Transverse colon (tissue), 3 donors: Measurements from ENCODE around the gene INTS11.

Experiments used
- EP300 ChIP-seq: sonication (generic); formaldehyde crosslinking; IDR thresholded peaks from one replicate; pipeline ENCODE4 v1.6.1; 2017; ENCODE audit warnings: antibody characterized with exemption, low read depth
- POLR2A ChIP-seq: fragments of 450-650 bp; IDR thresholded peaks from one replicate; pipeline ENCODE4 v1.6.1; 2016; ENCODE audit warnings: antibody characterized with exemption, mild to moderate bottlenecking, moderate library complexity
- TF ChIP-seq, protein P1 (sequence below), 5 experiments: fragments of 200-600 bp in 3 of 5; fragments of 450-650 bp in 2 of 5; sonication (generic) in 3 of 5; IDR thresholded peaks; 1 replicate in 2 of 5; 2 replicates in 3 of 5; pipeline ENCODE4 v1.5.1; 2016 to 2017; ENCODE audit warnings: antibody characterized with exemption in 5 of 5, inconsistent platforms in 3 of 5, mild to moderate bottlenecking in 2 of 5, moderate library complexity in 1 of 5

GRCh38 chr1:1357871-1358432 is 33.5 kb upstream of the INTS11 start:
- TF ChIP-seq, protein P1, sequence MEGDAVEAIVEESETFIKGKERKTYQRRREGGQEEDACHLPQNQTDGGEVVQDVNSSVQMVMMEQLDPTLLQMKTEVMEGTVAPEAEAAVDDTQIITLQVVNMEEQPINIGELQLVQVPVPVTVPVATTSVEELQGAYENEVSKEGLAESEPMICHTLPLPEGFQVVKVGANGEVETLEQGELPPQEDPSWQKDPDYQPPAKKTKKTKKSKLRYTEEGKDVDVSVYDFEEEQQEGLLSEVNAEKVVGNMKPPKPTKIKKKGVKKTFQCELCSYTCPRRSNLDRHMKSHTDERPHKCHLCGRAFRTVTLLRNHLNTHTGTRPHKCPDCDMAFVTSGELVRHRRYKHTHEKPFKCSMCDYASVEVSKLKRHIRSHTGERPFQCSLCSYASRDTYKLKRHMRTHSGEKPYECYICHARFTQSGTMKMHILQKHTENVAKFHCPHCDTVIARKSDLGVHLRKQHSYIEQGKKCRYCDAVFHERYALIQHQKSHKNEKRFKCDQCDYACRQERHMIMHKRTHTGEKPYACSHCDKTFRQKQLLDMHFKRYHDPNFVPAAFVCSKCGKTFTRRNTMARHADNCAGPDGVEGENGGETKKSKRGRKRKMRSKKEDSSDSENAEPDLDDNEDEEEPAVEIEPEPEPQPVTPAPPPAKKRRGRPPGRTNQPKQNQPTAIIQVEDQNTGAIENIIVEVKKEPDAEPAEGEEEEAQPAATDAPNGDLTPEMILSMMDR (IDR thresholded peaks at IDR 0.05), result no peak
- TF ChIP-seq POLR2A (no peak), EP300 (no peak)
